Inflammatory macrophage (primary cell): ENCODE results near the gene SCN10A.

Experiments used
- DNase-seq, 2 donors: peaks; one replicate each; pipeline ENCODE4 v3.0.0-alpha.2; 2020 to 2022

SCN10A gene

DNA sequence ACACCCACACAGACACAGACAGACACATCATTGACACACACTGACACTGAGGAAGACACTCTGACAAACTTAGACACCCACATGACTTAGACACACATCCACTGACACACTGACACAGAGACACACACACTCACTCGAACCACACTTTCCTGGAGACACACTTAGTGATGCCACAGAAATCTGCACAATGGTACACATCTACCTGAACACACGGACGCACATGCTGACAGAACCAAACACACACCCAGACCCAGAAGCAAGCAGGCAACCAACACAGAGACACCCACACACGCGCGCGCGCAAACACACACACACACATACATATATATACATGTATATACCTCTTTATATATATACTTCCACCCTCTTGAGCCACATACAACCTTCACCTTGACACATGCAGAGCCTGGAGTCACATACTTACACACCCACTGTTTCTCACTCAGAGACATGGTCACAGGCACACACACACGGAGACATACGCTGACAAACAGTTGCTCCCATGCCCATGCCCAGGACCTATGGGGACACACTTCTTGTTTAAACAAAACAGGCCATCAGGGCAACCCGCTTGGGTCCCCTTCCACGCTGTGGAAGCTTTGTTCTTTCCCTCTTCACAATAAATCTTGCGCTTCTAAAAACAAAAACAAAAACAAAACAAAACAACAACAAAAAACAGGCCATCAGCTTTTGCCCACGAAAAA lies 165.6 kb downstream of the SCN10A start:
- DNase-seq: no peak

GRCh38 chr3:38649500-38650247 lies 166.3 kb downstream of the SCN10A start, which contains the start of gene SCN5A:
SCN5A (minus strand) TSS chr3:38649687; CDS start chr3:38633307, 16,380 bp downstream.
- no peak for DNase-seq

DNA sequence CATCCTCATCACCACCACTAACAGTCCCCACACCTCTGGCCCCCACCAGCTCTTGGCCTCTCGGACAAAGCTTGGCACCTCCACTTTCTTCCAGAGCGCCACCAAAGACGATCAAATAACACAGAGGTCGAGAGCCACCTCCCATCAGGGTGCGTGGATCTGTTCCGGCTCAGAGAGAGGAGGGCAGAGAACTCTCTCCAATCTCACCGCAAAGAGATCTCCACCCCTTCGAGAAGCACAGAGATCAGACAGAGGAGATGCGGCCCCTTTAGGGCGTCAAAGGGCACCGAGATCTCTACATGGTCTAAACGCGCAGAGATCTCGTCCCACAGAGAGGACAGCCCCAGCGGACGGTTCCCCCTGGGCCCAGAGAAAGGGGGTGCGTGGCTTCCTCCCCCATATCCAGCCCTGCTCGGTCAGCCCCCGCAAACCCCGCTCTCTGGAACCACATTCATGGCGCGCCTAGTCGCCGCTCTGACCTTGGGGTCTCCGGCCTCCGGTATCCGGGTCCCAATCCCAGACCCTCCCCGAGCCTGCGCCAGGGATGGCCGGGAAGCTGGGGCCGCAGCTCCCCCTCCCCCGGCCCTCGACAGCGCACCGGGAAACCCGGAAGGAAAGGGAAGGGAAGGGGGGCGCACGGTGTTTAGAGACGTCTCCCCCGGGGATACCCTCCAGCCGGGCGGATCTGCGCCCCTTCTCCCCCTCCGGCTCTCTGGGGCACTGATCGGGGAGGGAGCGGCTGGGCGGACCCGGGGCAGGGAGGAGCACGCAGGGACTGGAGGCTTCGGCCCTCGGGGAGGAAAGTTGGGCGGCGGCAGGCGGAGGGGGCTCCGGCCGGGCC lies 167.1 kb downstream of the SCN10A start:
- DNase-seq: no peak

DNA sequence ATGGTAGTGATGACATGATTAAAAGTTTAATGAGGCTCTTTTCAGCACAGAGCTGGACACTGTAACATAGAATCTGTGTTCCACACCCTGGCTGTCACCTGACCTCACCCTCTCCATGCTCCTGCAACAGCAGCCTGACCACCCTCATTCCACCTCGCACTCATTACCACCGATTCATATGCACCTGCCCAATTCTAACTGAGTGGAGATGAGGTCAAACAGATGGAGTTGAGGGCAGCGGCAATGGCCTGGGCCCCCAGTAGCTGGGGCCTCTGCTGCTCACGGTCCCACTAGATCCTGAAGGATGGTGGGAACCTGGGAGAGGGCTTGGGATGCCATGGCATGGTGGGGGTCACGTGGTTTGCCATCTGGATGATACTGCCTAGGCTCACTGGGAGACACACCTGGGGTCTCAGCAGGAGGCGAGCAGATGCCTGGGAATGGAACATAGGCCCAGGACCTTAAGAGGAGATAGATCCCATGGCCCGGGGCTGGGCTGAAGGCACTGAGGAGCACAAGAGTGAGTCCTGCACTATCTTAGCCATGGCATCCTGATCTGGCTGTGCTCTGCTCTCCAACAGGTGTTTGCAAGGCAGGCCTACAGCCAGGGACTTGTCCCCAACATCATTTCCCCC lies 167.9 kb downstream of the SCN10A start:
- DNase-seq: no peak

DNA sequence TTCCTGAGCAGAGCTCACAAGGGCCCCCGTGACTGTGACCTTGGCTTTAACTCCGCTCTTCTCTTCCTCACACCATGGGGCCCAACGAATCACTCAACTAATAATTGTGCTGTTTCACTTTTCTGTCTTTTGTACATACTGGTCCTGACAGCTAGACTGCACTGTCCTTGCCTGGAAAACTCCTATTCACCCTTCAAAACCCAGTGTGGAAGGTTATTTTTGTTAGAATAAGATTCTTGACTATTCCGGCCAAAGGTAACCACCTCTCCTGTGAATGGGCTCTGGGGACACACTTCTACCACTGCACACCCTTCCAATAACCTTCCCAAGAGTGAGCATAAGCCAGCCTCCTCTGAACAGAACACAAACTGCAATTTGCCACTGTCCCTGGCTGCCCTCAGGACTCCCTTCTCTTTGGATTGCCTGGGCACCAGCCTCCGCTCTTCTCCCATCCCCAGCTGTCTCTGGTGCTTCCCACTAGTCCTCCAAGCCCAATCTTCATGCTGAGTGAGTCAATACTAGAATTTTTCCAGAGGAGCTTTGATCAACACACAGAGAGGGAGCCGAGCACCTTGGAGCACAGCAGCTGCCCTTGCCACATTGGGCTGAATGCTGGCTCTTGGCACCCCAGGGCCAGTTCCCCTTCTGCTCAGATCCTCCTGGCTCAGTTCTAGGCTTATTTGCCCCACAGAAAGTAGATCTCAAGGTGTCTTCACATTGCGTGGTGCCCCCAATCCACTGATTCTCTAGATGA lies 168.6 kb downstream of the SCN10A start:
- DNase-seq: no peak
